ENCODE data around the gene C12orf56.

DNA sequence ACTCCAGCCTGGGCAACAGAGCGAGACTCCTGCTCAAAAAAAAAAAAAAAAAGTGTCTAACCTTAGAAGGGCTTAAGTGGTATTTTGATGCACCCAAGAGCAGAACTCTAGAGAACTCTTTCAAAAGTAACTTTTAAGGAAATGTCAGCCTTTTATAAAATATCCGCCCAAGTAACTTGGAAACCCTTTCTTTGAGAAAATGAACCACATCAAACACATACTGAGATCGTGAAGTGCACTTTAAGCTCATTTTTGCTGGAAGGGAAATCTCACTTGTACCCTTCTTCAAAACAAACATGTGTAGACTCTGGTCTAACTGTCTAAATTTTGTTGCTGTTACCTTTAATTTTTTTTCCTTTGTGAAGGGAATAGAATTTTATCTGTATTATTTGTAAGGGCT, 5.5 kb downstream of the C12orf56 start:
- no peak for TF ChIP-seq POLR2A (IDR thresholded peaks at IDR 0.05)
- TF ChIP-seq, protein P1, sequence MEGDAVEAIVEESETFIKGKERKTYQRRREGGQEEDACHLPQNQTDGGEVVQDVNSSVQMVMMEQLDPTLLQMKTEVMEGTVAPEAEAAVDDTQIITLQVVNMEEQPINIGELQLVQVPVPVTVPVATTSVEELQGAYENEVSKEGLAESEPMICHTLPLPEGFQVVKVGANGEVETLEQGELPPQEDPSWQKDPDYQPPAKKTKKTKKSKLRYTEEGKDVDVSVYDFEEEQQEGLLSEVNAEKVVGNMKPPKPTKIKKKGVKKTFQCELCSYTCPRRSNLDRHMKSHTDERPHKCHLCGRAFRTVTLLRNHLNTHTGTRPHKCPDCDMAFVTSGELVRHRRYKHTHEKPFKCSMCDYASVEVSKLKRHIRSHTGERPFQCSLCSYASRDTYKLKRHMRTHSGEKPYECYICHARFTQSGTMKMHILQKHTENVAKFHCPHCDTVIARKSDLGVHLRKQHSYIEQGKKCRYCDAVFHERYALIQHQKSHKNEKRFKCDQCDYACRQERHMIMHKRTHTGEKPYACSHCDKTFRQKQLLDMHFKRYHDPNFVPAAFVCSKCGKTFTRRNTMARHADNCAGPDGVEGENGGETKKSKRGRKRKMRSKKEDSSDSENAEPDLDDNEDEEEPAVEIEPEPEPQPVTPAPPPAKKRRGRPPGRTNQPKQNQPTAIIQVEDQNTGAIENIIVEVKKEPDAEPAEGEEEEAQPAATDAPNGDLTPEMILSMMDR (IDR thresholded peaks at IDR 0.05), result no peak
